ENCODE data around the gene TEAD1.

Gene TEAD1

GRCh38 chr11:12679471-12679870, 5.2 kb downstream of the TEAD1 start:
- peaks cover 88% of the 10 kb centered on the region for H3K4me1 Mint-ChIP-seq
- H3K36me3 Mint-ChIP-seq (ENCODE audit: low read depth): peaks cover 7% of the 10 kb centered on the region
- H3K9me3 Mint-ChIP-seq: no peaks in the 10 kb centered on the region
- peak overlapping the region in 2 of 3 experiments; percentile 60 to 96 for H3K27ac Mint-ChIP-seq
- peak overlapping the region; percentile 5 to 99 (median 30) for H3K4me3 Mint-ChIP-seq
- TF ChIP-seq CTCF (IDR thresholded peaks at IDR 0.05; ENCODE audit: unreplicated experiment in 3 of 3): no peak
- H3K27me3 Mint-ChIP-seq (ENCODE audit: low read depth): no peaks in the 10 kb centered on the region

- TF ChIP-seq CTCF (IDR thresholded peaks at IDR 0.05; ENCODE audit: unreplicated experiment in 3 of 3): no peak
- peak overlapping the region; percentile 70 to 79 (median 78) for H3K4me3 Mint-ChIP-seq
- no peaks in the 10 kb centered on the region for H3K9me3 Mint-ChIP-seq
- H3K36me3 Mint-ChIP-seq (ENCODE audit: low read depth): peaks cover 7% of the 10 kb centered on the region
- H3K27me3 Mint-ChIP-seq (ENCODE audit: low read depth): no peaks in the 10 kb centered on the region
- H3K27ac Mint-ChIP-seq: peak overlapping the region; percentile 84 to 86 (median 85)
- H3K4me1 Mint-ChIP-seq: peaks cover 97% of the 10 kb centered on the region
Measured at GRCh38 chr11:12680246-12680939, 6.2 kb downstream of the TEAD1 start.

GRCh38 chr11:12680940-12681258, 6.7 kb downstream of the TEAD1 start:
- no peak for TF ChIP-seq CTCF (IDR thresholded peaks at IDR 0.05; ENCODE audit: unreplicated experiment in 3 of 3)
- no peaks in the 10 kb centered on the region for H3K9me3 Mint-ChIP-seq
- H3K27me3 Mint-ChIP-seq (ENCODE audit: low read depth): no peaks in the 10 kb centered on the region
- H3K36me3 Mint-ChIP-seq (ENCODE audit: low read depth): peaks cover 7% of the 10 kb centered on the region
- peak overlapping the region; percentile 70 to 79 (median 78) for H3K4me3 Mint-ChIP-seq
- peaks cover 100% of the 10 kb centered on the region for H3K4me1 Mint-ChIP-seq
- H3K27ac Mint-ChIP-seq: peak overlapping the region; percentile 84 to 86 (median 85)

- H3K9me3 Mint-ChIP-seq: no peaks in the 10 kb centered on the region
- H3K27me3 Mint-ChIP-seq (ENCODE audit: low read depth): no peaks in the 10 kb centered on the region
- H3K27ac Mint-ChIP-seq: peak overlapping the region in 2 of 3 experiments; percentile 27 to 40
- TF ChIP-seq CTCF (IDR thresholded peaks at IDR 0.05; ENCODE audit: unreplicated experiment in 3 of 3): no peak
- H3K4me1 Mint-ChIP-seq: peaks cover 96% of the 10 kb centered on the region
- H3K36me3 Mint-ChIP-seq (ENCODE audit: low read depth): peaks cover 7% of the 10 kb centered on the region
- H3K4me3 Mint-ChIP-seq: no peak overlapping the region
Measured at GRCh38 chr11:12681466-12681865, 7.2 kb downstream of the TEAD1 start.

GRCh38 chr11:12682288-12682687, 8.1 kb downstream of the TEAD1 start:
- Mint-ChIP-seq H3K9me3 (no peaks in the 10 kb centered on the region), H3K27ac (peak overlapping the region; percentile 24 to 40 (median 27)), H3K4me3 (no peak overlapping the region), H3K4me1 (peaks cover 95% of the 10 kb centered on the region), H3K27me3 (ENCODE audit: low read depth) (no peaks in the 10 kb centered on the region), H3K36me3 (ENCODE audit: low read depth) (peaks cover 7% of the 10 kb centered on the region)
- TF ChIP-seq CTCF (IDR thresholded peaks at IDR 0.05; ENCODE audit: unreplicated experiment in 3 of 3): no peak

All from nephron (organoid).